Lung (tissue), 12 donors: ENCODE data around the gene MVB12A. TPM values are rescaled to one million over a fixed set of nuclear protein-coding genes. Genes with fewer than 3 reads are reported as not detected.
A peak's percentile ranks its signal among the peaks of the same experiment; 100 is the strongest.

ENCODE experiments used
- ATAC-seq: fragments of 200-7000 bp; cut with Tn5 transposase; one replicate; pipeline ENCODE4 v1.9.1; 2020; ENCODE audit warnings: moderate number of reproducible peaks; ENCODE audit not compliant: insufficient read depth, low FRiP score
- DNase-seq, 3 donors: peaks; one replicate each; pipeline ENCODE4 v3.0.0-alpha.2; 2013 to 2017
- H3K27ac ChIP-seq, 2 donors: one replicate each; pipeline ENCODE4 v1.5.1; 2013; ENCODE audit warnings: mild to moderate bottlenecking in 2 of 2, moderate library complexity in 2 of 2, control low read depth in 1 of 2, inconsistent platforms in 1 of 2, low read depth in 1 of 2, low read length in 1 of 2
- H3K27me3 ChIP-seq, 3 donors: one replicate each; pipeline ENCODE4 v1.5.1; 2013; ENCODE audit warnings: low read length in 2 of 3; ENCODE audit not compliant: control insufficient read depth in 3 of 3, insufficient read depth in 3 of 3
- H3K36me3 ChIP-seq, 4 donors: one replicate each; pipeline ENCODE4 v1.5.1; 2013; ENCODE audit warnings: low read length in 4 of 4, mild to moderate bottlenecking in 1 of 4, moderate library complexity in 1 of 4; ENCODE audit not compliant: control insufficient read depth in 4 of 4, insufficient read depth in 4 of 4
- H3K4me1 ChIP-seq, 5 donors: one replicate each; pipeline ENCODE4 v1.5.1; 2013; ENCODE audit warnings: low read length in 5 of 5, mild to moderate bottlenecking in 2 of 5, moderate library complexity in 1 of 5; ENCODE audit not compliant: control insufficient read depth in 5 of 5, insufficient read depth in 5 of 5
- H3K4me3 ChIP-seq: one replicate; pipeline ENCODE4 v1.5.1; 2013; ENCODE audit warnings: mild to moderate bottlenecking, control low read depth, moderate library complexity
- H3K9ac ChIP-seq, 2 donors: one replicate each; pipeline ENCODE4 v1.5.1; 2013; ENCODE audit warnings: low read length in 2 of 2, control low read depth in 1 of 2; ENCODE audit not compliant: insufficient read depth in 1 of 2
- H3K9me3 ChIP-seq, 4 donors: one replicate each; pipeline ENCODE4 v1.5.1; 2013; ENCODE audit warnings: low read length in 3 of 4, mild to moderate bottlenecking in 1 of 4, moderate library complexity in 1 of 4; ENCODE audit not compliant: control insufficient read depth in 4 of 4, insufficient read depth in 3 of 4
- WGBS, 2 donors: extraction: QIAGEN DNeasy Blood & Tissue Kit; methylation state at CpG; one replicate each; pipeline ENCODE4 v1.1.7; 2013; 5-methylcytosine and 5-hydroxymethylcytosine counted together
- polyA plus RNA-seq, 2 donors: library from polyadenylated mRNA; stranded (reverse); fragments of 200-250 nt; gene quantifications; one replicate each; pipeline ENCODE4 v1.2.1, GENCODE V29; 2013
- total RNA-seq, 2 donors: library from RNA; depleted of rRNA in 1 of 2; stranded (reverse); fragments of >200 nt in 1 of 2; gene quantifications; one replicate each; pipeline ENCODE4 v1.2.1, GENCODE V29; 2014 to 2021
- TF ChIP-seq, protein P1 (sequence below): IDR thresholded peaks from 2 replicates; pipeline ENCODE4 v1.5.1; 2012; ENCODE audit warnings: mild to moderate bottlenecking; ENCODE audit errors: control extremely low read depth, extremely low read depth
- donor health status: control.
- donor health status: control.
- donor health status: Bipolar disorder and iron deficiency.
- donor health status: healthy.
- donor health status: DM: yes; HTN: yes; CAD: no.

MVB12A gene
- total and polyA plus RNA-seq, 4 donors, result 28.5 to 66.9 (median 60.8) TPM

DNA sequence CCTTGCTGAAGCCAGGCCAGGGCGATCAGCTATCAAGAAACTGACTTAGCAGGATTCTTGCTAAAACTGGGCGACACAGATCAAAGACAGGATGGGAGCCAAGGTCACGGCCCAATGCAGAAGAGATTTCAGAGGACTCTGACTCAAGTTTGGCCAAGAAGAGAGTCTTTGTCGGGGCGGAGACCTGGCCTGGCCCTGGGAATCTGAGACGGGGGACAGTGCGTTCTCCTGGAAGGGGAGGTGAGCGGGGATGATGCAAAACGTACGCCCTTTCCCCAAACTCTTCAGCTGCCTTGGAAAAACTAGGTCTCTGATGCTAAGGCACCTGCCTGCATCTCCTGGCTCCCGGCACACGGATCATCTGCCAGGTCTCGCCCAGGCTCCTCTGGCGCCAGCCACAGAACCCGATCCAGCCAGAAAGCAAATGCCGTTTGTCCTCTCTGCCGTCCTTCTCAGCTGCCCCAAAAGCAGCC, 9.8 kb downstream of the MVB12A start:
- H3K4me3 ChIP-seq, result no peak overlapping the region
- H3K4me1 ChIP-seq, result peaks cover 0 to 3% (median 0%) of the 10 kb centered on the region in 5 donors
- H3K27ac ChIP-seq, result no peak overlapping the region
- ATAC-seq (no peak), DNase-seq (peak in 1 of 3 donors; percentile 29)
- no peaks in the 10 kb centered on the region for H3K9me3 ChIP-seq
- H3K36me3 ChIP-seq, result no peaks in the 10 kb centered on the region
- H3K27me3 ChIP-seq, result no peaks in the 10 kb centered on the region
- TF ChIP-seq, protein P1, sequence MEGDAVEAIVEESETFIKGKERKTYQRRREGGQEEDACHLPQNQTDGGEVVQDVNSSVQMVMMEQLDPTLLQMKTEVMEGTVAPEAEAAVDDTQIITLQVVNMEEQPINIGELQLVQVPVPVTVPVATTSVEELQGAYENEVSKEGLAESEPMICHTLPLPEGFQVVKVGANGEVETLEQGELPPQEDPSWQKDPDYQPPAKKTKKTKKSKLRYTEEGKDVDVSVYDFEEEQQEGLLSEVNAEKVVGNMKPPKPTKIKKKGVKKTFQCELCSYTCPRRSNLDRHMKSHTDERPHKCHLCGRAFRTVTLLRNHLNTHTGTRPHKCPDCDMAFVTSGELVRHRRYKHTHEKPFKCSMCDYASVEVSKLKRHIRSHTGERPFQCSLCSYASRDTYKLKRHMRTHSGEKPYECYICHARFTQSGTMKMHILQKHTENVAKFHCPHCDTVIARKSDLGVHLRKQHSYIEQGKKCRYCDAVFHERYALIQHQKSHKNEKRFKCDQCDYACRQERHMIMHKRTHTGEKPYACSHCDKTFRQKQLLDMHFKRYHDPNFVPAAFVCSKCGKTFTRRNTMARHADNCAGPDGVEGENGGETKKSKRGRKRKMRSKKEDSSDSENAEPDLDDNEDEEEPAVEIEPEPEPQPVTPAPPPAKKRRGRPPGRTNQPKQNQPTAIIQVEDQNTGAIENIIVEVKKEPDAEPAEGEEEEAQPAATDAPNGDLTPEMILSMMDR, result no peak
- no peak overlapping the region for H3K9ac ChIP-seq
- 69 to 80% methylated on average over 17 of the region's 17 CpGs for WGBS, 2 donors

DNA sequence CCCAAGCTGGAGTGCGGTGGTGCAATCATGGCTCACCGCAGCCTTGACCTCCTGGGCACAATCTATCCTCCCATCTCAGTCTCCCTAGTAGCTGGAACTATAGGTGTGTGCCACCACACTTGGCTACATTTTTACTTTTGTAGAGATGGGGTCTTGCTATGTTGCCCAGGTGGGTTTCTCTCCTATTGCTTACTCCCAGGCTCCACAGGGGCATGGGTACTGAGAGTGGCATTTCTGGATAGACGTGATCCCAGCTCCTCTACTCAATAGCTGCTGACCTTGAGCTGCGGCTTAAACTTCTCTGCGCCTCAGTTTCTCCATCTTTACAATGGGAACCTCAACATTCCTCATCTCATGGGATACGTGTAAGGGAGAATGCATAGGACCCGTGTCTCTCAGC, 11.6 kb downstream of the MVB12A start:
- WGBS, 2 donors, result 90% methylated on average over 7 of the region's 7 CpGs
- H3K9ac ChIP-seq, result no peak overlapping the region
- no peaks in the 10 kb centered on the region for H3K4me1 ChIP-seq
- H3K27me3 ChIP-seq, result no peaks in the 10 kb centered on the region
- TF ChIP-seq, protein P1, result no peak
- no peak overlapping the region for H3K27ac ChIP-seq
- ATAC-seq (no peak), DNase-seq (no peak)
- peaks cover 0 to 9% (median 0%) of the 10 kb centered on the region in 4 donors for H3K36me3 ChIP-seq
- H3K4me3 ChIP-seq, result no peak overlapping the region
- peaks cover 0 to 2% (median 0%) of the 10 kb centered on the region in 4 donors for H3K9me3 ChIP-seq

- no peak for DNase-seq
- H3K4me3 ChIP-seq, result no peak overlapping the region
- peaks cover 0 to 2% (median 0%) of the 10 kb centered on the region in 4 donors for H3K9me3 ChIP-seq
- no peak overlapping the region for H3K9ac ChIP-seq
- peaks cover 0 to 9% (median 0%) of the 10 kb centered on the region in 4 donors for H3K36me3 ChIP-seq
- TF ChIP-seq, protein P1, result no peak
- no peaks in the 10 kb centered on the region for H3K27me3 ChIP-seq
- no peaks in the 10 kb centered on the region for H3K4me1 ChIP-seq
- WGBS, 2 donors, result 79 to 85% methylated on average over 7 of the region's 7 CpGs
- no peak overlapping the region for H3K27ac ChIP-seq
- ATAC-seq, result no peak
These were observed 15.4 kb downstream of the MVB12A start for GRCh38 chr19:17435218-17435617.
